ENCODE data around the gene CTTNBP2NL.
A peak's percentile ranks its signal among the peaks of the same experiment; 100 is the strongest.
"Not testable (repeated sequence)": the region's sequence is repeated elsewhere in the genome, so short reads cannot be mapped to it uniquely, and the experiment has no call there.

CTTNBP2NL gene

DNA sequence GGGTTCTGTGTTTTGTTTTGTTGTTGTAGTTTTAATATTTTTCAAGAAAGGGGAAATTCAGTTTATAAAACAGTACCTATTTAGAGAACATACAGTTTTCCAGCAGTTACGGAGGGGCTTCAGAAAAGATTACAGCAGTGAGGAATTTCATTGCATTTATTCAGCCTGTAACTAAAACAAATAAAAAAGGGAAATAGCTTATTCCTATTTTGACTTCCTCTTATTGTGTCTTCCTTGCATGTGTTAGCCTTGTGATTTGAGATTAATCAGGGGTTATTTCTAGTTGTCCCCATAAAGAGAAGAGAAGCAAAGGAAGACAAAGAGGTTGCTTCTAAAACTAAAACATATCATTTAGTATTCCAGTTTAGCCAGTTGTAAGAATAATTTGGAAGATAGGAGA is 35.0 kb downstream of the CTTNBP2NL start:
- no peak for DNase-seq

DNA sequence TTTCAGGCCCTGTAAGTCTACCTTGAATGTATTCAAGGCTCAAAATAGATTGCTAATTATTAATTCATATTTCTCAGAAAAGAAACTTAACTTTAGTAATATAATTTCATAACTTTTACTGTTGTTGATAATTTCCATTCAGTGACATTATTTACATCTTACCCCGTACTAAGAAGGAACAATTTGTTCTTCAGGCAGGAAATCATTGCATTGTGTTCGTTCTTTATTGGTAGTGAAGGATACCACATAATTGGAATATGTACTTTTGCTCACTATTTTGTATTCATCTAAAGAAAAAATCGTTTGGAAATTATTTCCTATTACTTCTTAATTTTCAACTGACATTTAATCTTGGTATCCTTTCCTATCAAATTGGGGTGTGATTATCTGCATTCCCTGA is 39.4 kb downstream of the CTTNBP2NL start:
- no peak for DNase-seq

DNA sequence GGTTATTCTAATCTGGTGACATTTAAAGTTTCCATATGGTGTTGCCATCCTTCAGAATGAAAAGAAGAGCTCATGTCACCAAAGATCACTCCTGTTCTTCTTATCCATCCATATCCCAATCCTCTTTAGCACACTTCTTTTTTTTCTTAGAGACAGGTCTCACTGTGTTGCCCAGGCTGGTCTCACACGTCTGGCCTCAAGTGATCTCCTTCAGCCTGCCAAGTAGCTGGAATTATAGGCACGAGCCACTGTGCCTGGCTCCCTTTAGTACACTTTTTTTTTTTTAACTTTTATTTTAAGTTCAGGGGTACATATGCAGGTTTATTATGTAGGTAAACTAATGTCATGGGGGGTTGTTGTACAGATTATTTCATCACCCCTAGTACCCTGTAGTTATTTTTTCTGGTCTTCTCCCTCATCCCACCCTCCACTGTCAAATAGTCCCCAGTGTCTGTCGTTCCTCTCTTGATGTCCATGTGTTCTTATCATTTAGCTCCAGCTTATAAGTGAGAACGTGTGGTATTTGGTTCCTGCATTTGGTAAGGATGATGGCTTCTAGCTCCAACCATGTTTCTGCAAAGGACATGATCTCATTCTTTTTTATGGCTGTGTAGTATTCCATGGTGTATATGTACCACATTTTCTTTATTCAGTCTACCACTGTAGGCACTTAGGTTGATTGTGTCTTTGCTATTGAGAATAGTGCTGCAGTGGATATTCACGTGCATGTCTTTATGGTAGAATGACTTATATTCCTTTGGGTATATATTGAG is 40.6 kb downstream of the CTTNBP2NL start:
- DNase-seq, result no peak

DNA sequence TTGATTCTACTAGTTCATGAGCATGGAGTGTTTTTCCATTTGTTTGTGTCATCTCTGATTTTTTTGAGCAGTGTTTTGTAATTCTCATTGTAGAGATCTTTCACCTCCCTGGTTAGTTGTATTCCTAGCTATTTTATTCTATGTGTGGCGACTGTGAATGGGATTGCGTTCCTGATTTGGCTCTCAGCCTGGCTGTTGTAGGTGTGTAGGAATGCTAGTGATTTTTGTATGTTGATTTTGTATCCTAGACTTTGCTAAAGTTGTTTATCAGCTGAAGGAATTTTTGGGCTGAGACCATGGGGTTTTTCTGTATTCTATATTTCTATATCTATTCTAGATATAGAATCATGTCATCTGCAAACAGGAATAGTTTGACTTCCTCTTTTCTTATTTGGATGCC is 42.1 kb downstream of the CTTNBP2NL start:
- DNase-seq, result not testable (repeated sequence)

DNA sequence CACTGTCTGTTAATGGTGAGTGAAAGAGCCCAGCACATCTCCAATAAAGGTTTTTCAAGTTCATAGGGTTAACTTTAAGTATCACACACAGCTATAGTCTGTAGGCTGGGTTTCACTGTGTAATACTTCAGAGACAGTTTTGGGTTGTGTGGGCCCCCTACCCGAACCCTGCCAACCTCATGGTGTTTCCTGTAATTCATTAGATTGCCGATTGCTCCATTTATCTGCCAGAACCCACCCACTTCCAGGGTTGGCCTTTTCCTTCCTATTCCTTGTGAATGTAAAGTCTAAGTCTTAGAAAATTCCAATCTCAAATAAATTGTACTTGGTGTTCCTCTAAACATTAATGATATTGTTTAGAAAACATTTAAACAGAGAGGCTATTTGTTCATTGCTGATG is 43.6 kb downstream of the CTTNBP2NL start:
- DNase-seq, result no peak

DNA sequence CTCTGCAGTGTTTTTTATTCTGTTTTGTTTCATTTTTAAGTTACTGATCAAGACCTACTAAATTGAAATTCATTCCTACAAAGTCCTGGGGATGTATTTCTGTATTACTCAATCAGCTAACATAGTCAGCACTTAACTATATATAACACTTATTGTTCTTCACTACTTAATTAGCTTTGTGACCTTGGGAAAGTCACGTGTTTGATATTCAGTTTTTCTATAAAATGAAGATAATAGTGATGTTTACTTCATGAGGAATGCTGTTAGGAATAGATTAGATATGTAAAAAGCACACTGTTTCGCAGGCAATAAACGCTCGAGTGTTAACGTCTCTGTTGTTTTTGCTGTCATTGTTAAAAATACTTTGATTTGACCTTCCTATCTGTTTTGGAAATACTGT is 44.6 kb downstream of the CTTNBP2NL start:
- no peak for DNase-seq

DNA sequence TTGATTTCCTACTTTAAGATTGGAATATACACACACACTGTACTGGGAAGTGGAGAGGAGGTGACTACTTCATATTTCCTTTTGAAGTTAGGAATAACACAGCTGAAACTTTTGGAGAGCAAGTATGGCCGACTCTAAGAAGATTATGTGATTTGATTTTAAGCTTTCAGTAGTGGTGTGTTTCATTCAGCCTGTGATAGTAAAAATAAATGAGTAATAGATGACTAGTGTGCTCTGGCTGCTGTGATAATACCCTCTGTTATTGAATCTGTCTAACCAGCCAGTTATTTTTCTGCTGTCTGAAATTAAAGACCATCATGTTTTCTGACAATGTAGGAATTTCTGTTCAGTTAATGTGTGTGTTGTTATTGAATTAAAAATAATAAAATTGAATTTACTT is 48.3 kb downstream of the CTTNBP2NL start:
- no peak for DNase-seq

DNA sequence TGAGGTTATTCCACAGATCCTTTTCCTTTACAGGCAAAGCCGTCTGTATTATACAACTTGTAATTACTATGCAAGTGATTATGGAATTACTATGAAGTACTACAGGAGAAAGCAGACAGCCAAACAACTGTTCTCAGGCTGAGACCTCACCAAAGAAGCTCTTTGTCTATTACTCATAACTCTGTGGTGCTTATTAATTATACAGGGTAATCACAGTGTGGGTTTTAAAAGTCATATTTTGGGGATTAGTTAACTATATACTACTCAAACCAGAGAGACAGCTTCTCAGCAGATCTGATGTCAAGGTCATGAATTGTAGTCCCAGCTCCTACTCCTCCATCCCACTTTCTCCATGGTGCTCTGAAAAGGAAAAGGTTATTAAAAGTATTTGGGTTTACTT is 49.6 kb downstream of the CTTNBP2NL start:
- no peak for DNase-seq

DNA sequence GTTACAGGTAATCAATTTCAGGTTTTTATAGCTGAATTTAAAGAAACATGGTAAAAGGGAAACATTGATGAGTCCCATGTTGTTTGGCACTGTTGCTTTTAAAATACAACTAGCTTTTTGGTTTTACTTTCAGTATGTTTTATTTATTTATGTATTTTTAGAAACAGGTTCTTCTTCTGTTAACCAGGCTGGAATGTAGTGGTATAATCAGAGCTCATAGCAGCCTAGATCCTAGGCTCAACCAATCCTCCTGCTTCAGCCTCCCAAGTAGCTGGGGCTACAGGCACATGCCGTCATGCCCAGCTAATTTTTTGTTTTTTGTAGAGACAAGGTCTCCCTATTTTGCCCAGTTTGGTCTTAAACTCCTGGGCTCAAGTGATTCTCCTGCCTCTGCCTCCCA is 50.4 kb downstream of the CTTNBP2NL start:
- DNase-seq, result no peak

DNA sequence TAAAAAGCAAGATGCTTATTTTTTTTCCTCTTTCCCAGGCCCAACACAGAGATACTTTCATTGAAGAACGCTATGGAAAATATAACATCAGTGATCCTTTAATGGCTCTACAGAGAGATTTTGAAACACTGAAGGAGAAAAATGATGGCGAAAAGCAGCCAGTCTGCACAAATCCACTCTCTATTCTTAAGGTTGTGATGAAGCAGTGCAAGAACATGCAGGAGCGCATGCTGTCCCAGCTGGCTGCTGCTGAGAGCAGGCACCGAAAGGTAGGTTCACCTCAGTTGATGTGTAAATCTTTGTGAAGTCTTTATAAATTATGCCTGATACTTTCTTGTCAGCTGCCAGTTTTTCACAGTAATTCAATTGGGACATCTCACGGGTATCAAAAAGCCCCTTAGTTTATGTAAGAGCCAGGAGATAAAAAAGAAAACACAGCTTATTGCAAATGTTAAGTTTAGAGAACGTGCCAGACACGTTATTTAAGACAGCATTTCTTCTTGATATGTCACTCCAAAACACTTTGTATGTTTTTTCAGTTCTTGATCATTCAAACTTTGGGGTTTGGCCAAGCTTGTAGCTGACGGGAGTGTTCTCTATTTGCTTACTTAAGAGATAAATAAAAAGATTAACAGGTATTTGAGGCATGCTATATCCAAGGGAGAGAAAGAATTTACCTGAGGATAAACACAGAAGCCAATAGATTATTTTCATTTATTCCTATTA is 53.1 kb downstream of the CTTNBP2NL start:
- no peak for DNase-seq

DNA sequence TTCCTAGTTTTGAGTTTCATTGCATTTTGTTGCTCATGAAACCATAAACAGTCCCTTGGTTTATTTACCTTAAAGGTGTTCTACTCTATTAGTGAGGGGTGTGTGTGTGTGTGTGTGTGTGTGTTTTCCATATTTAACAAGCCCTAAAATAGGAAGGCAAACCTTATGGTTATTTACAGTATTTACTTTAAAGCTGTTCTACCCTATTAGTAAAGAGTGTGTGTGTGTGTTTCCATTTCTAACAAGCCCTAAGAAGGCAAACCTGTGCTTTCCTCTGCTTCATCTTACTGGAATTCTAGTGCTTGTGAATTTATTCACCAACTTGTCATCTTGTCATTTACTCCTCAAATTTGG is 53.6 kb downstream of the CTTNBP2NL start:
- DNase-seq, result no peak

DNA sequence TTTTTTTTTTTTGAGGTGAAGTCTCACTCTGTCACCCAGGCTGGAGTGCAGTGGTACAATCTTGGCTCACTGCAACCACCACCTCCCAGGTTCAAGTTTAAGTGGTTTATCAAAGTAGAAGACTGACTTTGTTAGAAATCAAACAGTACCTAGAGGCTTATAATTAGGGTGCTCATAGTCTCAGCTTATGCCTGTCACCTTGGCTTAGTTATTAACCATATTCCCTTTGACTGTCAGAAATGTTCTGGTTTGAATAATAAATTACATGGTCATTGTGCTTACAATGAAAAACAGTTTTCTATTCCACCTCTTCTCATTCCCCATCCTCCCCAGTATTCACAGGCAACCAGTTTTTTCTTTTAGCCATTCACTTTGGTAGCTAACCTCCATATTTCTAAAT is 54.8 kb downstream of the CTTNBP2NL start:
- no peak for DNase-seq

DNA sequence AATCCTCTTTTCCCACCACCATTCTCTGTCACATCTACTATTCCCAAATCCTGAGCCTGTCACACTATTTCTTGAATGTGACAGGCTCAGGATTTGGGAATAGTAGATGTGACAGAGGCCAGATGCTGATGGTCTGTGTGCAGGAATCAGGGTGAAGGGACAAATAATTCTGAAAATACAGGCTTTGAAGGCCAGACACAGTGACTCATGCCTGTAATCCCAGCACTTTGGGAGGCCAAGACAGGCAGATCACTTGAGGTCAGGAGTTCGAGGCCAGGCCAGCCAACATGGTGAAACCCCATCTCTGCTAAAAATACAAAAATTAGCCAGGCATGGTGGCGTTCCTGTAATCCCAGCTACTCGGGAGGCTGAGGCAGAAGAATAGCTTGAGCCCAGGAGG is 55.3 kb downstream of the CTTNBP2NL start:
- DNase-seq, result not testable (repeated sequence)

DNA sequence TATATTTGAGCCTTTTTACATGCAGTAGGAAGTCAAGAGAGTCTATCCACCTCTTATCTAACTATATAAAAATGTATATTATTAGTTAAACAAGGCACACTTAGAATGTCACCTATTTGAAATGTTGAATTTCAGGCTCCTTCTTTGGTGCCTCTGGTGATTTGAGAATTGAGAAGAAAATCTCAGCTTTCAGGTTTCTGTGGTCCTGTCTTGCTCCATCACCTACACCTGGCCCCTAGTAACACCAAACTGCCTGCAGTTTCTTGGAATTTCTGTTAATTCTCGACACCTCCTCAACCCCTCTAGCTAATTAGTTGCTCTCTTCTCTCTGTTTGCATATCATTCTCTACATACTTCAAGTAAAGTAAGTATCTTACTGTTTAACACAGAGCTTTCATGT is 57.9 kb downstream of the CTTNBP2NL start:
- no peak for DNase-seq

DNA sequence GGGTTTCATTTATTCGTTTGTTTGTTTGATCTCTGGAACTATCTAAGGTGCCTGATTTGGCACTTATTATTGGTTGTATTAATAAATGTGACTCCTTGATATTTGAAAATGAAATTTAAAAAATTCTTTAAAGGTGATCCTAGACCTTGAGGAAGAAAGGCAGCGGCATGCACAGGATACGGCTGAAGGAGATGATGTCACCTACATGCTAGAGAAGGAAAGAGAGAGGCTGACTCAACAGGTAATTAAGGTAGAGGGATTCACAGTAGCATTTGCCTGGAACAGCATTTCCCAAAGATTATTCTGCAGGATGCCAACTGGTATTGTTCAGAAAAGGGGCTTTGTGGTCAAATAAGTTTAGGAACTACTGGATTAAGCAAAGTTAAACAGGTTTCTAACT is 58.3 kb downstream of the CTTNBP2NL start:
- no peak for DNase-seq

DNA sequence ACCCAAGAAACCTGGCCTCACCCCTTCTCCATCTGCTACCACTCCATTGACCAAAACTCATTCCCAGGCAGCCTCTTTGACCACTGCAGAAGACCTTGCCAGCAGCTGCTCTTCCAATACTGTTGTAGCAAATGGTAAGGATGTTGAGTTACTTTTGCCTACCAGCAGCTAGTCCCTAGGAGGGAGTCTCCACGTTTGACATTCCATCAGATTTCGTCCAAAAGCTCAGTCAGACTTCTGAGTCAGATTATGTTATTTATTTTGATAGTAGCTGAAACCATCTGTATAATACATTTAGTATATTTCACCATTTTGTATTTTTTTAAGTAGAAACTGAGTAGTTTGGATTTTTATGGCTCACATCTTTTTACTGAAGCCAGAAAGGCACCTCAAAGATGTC is 61.2 kb downstream of the CTTNBP2NL start:
- DNase-seq, result no peak

DNA sequence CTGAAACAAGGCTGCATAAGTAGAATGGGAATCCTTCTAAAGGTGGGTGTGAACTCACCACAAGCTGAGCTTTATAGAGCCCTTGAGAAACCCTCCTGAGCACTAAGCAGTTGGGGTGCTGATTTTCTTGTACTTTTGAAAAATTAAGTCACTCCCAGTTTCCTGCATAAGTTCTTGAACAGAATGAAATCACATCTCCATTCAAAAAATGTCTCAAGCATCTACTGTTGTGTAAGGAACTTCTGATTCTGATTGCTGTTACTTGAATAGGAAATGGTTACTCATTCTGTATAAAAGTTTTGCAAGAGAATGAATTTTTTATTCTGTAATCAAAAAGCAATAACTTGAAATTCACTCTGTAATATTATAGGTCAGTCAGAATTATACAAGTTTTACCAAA is 61.9 kb downstream of the CTTNBP2NL start:
- DNase-seq, result no peak

DNA sequence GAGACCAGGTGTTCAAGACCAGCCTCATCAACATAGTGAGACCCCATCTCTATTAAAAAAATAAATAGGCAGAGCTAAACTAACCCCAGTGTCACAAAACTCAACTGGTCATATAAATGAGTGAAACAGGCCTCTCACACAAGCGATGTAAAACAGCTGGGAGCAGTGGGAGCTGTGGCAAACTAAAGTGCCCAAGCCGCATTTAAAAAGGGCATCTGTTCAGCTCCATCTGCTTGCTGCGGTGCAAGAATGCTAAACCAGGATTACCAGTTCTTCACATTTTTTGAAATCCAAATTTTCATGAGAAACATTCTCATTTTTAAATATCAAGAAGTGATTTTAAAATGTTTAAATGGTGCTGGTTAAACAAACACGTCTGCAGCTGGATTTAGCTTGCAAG is 62.7 kb downstream of the CTTNBP2NL start:
- DNase-seq, result no peak

DNA sequence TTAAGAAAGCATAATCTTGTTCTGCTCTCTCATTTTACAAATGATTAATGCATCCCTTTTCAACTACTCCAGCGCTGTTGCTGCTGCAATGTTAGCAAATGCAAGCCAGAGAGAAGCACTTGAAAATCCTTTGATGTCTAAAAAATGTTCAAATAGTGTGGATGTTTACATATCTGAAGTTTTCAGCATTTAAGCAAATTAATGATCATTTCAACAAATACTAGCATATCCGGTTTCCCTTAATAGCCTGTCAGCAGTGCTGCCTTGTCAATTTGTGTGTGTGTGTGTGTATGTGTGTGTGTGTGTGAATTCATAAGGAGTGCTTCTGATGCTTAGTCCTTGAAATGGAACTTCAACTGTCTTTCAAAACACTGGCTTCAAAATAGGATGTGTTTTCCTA is 64.6 kb downstream of the CTTNBP2NL start:
- no peak for DNase-seq

DNA sequence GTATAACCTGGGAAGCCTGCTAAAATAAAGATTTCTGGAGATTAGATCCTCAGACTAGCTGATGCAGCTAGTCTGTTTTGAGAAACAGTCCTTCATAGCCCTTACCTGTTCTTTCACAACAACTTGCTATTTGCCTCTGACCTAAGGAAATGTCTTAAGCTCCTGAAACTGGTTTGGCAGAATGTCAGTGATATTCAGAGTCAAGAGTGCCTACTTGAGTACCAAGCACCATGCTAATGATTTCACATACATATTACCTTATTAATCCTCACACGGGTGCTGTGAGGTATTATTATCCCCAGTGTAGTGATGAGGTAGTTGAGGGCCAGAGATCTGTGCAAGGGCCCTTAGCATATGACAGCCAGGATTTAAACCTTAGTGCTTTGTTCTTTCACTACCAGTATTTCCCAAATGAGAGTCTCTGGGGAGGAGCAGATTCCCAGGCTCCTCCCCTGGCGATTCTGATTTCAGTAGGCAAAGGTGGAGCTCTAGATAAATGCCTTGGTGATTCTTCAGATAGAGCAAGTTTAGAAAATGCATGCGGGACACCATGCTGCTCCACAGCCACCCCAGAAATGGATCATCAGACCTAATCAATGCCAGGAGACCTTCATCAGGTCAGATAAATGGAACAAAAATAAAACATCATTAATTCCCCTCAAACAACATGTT is 65.3 kb downstream of the CTTNBP2NL start:
- DNase-seq, result no peak

DNA sequence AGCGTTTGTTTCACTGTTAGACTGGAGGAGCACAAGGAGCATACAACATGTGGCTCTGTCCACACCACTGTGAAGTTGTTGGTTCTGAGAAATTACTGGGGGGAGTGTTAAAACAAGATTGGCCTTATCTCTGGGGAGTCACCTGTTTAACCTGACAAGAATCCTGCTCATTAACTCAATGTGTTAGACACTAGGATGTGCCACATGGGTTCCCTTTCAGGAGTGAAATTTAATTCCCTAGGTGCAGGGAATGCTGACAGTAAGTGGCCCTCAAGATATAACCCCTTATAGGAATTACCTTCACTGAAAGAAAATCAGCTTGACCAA is 66.9 kb downstream of the CTTNBP2NL start:
- DNase-seq, result no peak

DNA sequence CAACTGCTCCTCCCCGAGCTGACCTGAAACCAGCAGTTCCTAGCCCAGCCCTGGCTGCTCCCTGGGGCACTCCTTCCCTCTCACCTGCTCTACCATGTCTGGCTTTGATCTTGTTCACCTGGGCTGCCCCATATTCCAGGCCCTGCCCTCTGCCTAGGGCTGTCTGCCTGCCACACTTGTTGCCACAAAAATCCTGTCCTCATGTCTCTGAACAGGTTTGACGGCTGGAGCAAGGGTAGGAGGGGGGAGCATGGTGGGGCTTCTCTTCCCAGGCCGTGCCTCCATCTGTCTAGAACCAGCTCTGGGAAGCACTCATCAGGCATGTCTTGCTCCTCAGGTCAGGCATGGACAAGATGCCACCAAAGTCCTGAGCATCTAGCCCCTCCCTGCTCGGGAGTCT is 68.5 kb downstream of the CTTNBP2NL start:
- no peak for DNase-seq

DNA sequence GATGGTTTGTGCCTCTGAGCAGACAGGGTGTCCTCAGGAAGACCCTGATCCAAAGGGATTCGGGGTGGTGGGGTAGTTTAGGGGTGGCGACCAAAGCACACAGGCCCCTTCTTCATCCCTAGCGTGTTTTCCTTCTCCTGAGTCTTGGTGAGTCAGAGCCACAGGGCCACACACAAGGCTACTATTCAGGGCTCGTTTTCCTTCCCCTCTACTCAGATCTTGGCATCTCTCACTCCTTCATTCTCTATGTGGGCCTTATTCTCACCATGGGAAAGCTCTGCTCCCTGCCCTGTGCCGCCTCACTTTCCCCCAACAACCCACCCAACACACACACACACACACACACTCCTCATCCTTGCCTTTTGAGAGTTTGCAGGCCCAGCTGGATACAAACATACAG is 69.1 kb downstream of the CTTNBP2NL start:
- DNase-seq, result no peak

DNA sequence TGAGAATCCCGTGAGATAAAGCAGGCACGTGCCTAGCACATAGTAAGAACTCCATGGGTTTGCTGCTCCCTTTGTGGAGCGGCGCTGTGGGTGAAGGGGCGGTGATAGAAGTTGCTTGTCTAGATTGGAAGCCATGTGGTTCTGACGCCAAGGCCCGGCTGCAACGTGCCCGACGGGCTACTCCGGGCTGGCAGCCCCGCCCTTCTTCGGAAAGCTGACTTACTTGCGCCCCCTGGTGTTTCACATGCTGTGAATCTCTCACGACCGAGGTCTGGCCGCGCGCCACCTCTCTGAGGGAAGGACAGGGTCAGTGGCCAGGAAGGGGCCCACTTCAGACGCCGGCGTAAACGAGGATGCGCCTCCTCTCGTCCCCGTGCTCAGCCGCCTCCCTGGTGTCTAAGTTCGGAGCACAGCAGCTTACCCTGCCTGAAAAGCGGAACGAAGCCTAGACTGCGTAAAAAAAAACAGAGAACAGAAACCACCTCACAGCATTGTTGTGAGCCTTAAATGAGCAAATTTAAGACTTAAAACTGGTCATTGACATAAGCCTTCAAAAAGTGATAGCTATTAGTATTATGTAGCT is 70.2 kb downstream of the CTTNBP2NL start:
- DNase-seq, result peak; percentile 61 to 79
